Lower leg skin (tissue), 4 donors: ENCODE results near the gene UMAD1. TPM values are rescaled to one million over a fixed set of nuclear protein-coding genes. Genes with fewer than 3 reads are reported as not detected.

Experiments
- DNase-seq, 2 donors: peaks; one replicate each; pipeline ENCODE4 v3.0.0-alpha.2; 2019; ENCODE audit warnings: low spot score in 2 of 2
- H3K4me3 ChIP-seq: fragments of 200-600 bp; sonication (generic); 2 replicates; pipeline ENCODE4 v1.5.1; 2017; ENCODE audit warnings: mild to moderate bottlenecking, low read depth; ENCODE audit not compliant: poor library complexity, severe bottlenecking
- POLR2A ChIP-seq, 2 donors: fragments of 450-650 bp; IDR thresholded peaks; one replicate each; pipeline ENCODE4 v1.6.1; 2016 to 2017; ENCODE audit warnings: antibody characterized with exemption in 2 of 2, mild to moderate bottlenecking in 1 of 2, moderate library complexity in 1 of 2
- WGBS, 2 donors: methylation state at CpG; one replicate each; pipeline ENCODE4 v1.1.5; 2018; 5-methylcytosine and 5-hydroxymethylcytosine counted together
- intact Hi-C: fragments of 100-400 bp; cut with DNase I; formaldehyde crosslinking; loops from one replicate; pipeline ENCODE4 v1.15.0; 2023; ENCODE audit warnings: low total_unique reads
- total RNA-seq, 4 donors: library from RNA; depleted of rRNA; stranded (reverse); fragments of >200 nt; gene quantifications; one replicate each; pipeline ENCODE4 v1.1.0, GENCODE V29; 2016
- TF ChIP-seq, protein P1 (sequence below), 3 donors: fragments of 450-650 bp; IDR thresholded peaks; one replicate each; pipeline ENCODE4 v1.5.1; 2016; ENCODE audit warnings: antibody characterized with exemption in 3 of 3, mild to moderate bottlenecking in 3 of 3, moderate library complexity in 2 of 3

Gene UMAD1
- total RNA-seq, 4 donors from 2014 or later, result 12.3 to 26.1 (median 13.2) TPM

DNA sequence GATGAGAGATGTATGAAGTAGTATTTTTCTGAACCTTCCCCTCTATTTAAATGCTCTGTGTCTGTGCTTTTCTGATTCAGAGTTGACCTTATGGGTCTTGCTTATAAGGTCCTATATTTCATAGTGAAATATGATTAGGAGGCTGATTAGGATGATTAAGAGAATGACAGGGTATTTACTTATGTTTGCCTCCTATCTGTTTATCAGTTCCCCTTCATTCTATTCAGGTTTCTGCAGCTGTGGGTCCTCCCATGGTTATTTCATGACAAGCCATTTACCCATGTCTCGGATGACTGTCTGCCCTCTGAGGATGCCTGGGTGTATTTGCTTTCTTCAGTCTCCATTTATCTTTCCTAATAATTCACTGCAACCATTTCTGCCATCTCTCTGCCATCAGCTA is 61.0 kb downstream of the UMAD1 start:
- H3K4me3 ChIP-seq, result no peak overlapping the region
- intact Hi-C loops, result no loop called here
- TF ChIP-seq POLR2A (IDR thresholded peaks at IDR 0.05), result no peak
- TF ChIP-seq, protein P1, sequence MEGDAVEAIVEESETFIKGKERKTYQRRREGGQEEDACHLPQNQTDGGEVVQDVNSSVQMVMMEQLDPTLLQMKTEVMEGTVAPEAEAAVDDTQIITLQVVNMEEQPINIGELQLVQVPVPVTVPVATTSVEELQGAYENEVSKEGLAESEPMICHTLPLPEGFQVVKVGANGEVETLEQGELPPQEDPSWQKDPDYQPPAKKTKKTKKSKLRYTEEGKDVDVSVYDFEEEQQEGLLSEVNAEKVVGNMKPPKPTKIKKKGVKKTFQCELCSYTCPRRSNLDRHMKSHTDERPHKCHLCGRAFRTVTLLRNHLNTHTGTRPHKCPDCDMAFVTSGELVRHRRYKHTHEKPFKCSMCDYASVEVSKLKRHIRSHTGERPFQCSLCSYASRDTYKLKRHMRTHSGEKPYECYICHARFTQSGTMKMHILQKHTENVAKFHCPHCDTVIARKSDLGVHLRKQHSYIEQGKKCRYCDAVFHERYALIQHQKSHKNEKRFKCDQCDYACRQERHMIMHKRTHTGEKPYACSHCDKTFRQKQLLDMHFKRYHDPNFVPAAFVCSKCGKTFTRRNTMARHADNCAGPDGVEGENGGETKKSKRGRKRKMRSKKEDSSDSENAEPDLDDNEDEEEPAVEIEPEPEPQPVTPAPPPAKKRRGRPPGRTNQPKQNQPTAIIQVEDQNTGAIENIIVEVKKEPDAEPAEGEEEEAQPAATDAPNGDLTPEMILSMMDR (IDR thresholded peaks at IDR 0.05), result no peak
- WGBS, 2 donors, result 88 to 100% methylated on average over 1 of the region's 1 CpG
- no peak for DNase-seq

DNA sequence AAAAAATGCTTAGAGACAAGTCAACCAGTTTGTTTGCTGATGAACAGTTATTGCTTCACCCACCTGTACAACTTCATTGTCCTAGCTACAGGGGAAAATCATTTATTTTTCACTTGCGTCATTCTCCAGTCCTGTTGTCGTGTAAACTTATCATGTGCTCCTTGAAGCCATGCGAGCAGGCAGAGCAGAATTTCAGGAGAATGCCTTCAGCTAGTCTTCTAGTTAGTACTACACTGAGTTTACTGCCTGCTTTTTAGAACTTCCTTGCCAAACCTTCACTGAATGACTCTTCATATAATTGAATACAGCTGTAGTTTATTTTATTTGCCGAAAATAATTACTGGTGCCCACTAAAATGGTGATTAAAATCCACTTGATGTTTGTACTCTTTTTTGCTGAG is 62.3 kb downstream of the UMAD1 start:
- no peak overlapping the region for H3K4me3 ChIP-seq
- DNase-seq, result no peak
- 52 to 66% methylated on average over 4 of the region's 4 CpGs for WGBS, 2 donors
- intact Hi-C loops, result no loop called here
- TF ChIP-seq POLR2A (IDR thresholded peaks at IDR 0.05), result no peak
- TF ChIP-seq, protein P1 (IDR thresholded peaks at IDR 0.05), result no peak

DNA sequence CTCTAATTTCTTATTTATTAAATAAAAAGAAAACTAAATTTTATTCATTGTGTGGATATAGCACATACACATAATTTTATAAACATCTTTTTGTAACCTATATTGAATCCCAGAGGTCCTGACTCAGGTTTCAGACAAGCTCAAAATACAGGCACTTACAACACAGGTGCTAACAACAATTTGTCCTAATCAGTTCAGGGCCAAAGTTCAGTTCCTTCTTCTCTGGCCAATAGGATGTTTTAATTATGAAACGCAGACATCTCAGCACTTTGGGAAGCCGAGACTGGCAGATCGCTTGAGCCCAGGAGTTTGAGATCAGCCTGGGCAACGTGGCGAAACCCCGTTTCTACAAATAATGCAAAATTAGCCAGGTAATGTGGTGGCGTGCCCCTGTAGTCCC is 62.9 kb downstream of the UMAD1 start:
- 95 to 97% methylated on average over 7 of the region's 7 CpGs for WGBS, 2 donors
- TF ChIP-seq, protein P1 (IDR thresholded peaks at IDR 0.05), result no peak
- no peak for TF ChIP-seq POLR2A (IDR thresholded peaks at IDR 0.05)
- no peak overlapping the region for H3K4me3 ChIP-seq
- no peak for DNase-seq
- intact Hi-C loops, result no loop called here

DNA sequence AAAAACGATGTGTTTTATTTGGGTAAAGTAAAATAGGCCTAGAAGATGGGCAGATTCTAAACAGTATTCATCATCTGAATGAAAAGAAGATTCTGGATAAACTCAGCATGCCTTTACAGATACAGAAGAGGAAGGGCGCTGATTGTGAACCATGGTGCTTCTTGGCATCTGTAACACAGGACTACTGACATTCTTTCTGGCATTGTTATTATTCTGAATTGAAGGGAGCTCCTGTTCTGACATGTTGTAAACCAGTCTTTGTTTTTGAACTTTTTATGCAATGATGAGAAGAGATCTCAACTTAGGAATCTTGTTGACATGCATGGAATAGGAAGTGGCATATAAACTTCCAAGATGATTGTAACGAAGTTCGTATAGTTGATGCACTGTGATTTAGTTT is 64.3 kb downstream of the UMAD1 start:
- no peak for DNase-seq
- intact Hi-C loops, result no loop called here
- no peak overlapping the region for H3K4me3 ChIP-seq
- 69 to 70% methylated on average over 4 of the region's 4 CpGs for WGBS, 2 donors
- no peak for TF ChIP-seq POLR2A (IDR thresholded peaks at IDR 0.05)
- TF ChIP-seq, protein P1 (IDR thresholded peaks at IDR 0.05), result no peak

DNA sequence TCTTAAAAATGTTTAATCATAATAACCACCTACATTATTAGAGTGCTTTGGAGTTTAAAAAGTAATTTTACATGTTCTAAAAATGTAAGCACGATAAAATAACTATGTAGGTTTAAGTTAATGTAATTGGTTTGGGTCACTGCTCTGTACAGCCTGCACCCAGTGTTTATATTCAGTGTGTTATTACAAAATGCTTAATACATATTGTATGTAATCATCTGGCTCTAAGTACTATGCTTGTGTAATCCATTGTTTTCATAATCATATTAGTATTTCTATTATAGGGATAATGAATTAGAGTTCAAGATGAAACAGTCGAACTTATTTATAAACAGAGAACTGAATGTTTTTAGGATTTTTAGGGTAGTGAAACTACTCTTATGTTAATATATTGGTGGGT is 64.8 kb downstream of the UMAD1 start:
- no peak for DNase-seq
- WGBS, 2 donors, result 61 to 76% methylated on average over 2 of the region's 2 CpGs
- intact Hi-C loops, result no loop called here
- H3K4me3 ChIP-seq, result no peak overlapping the region
- TF ChIP-seq, protein P1 (IDR thresholded peaks at IDR 0.05), result no peak
- no peak for TF ChIP-seq POLR2A (IDR thresholded peaks at IDR 0.05)

DNA sequence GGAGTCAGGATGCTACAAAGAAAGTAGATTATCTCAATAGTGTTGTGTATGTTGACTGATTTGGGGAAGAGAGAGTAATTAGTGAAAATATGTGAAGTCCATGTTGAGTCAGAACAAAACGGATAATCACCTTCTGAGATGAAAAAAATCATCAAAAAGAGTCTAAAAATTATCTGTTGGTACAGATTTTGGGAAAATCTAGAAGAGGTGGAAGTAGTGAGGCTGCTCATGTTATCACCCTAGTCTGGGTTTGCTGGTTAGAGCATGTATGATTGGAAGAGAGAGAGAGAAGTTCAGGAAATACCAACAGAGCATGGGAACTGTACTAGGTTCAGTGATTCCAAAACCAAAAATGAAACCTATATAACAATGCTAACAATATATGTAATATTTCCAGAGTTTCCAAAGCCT is 65.6 kb downstream of the UMAD1 start:
- H3K4me3 ChIP-seq, result no peak overlapping the region
- no peak for DNase-seq
- intact Hi-C loops, result no loop called here
- 72 to 89% methylated on average over 1 of the region's 1 CpG for WGBS, 2 donors
- no peak for TF ChIP-seq POLR2A (IDR thresholded peaks at IDR 0.05)
- TF ChIP-seq, protein P1 (IDR thresholded peaks at IDR 0.05), result no peak
